T-helper 17 cell (primary cell): ENCODE data around the gene ZNF189. TPM values are rescaled to one million over a fixed set of nuclear protein-coding genes. Genes with fewer than 3 reads are reported as not detected.

Source experiments
- ATAC-seq: fragments of 150-1000 bp; cut with Tn5 transposase; 2 replicates; pipeline ENCODE4 v1.10.0; 2021; ENCODE audit warnings: mild to moderate bottlenecking, moderate library complexity
- DNase-seq, 3 donors: peaks; one replicate each; pipeline versions ENCODE4 v3.0.0 to v3.0.0-alpha.2; 2020 to 2021
- H3K9me3 ChIP-seq: one replicate; pipeline ENCODE4 v1.7.0; 2013; ENCODE audit warnings: low read length, mild to moderate bottlenecking; ENCODE audit not compliant: control insufficient read depth, poor library complexity, severe bottlenecking
- H3K27ac Mint-ChIP-seq: one replicate; pipeline ENCODE4 v1.8.0; 2022; ENCODE audit warnings: mild to moderate bottlenecking, moderate library complexity, mixed read lengths
- H3K27me3 Mint-ChIP-seq: one replicate; pipeline ENCODE4 v1.8.0; 2022; ENCODE audit warnings: mixed read lengths
- H3K36me3 Mint-ChIP-seq: one replicate; pipeline ENCODE4 v1.8.0; 2022; ENCODE audit warnings: low read depth, mixed read lengths
- H3K4me1 Mint-ChIP-seq: one replicate; pipeline ENCODE4 v1.8.0; 2022; ENCODE audit warnings: mild to moderate bottlenecking, mixed read lengths
- H3K4me3 Mint-ChIP-seq: one replicate; pipeline ENCODE4 v1.8.0; 2022; ENCODE audit warnings: mild to moderate bottlenecking, moderate library complexity, mixed read lengths
- total RNA-seq, 4 donors: library from RNA in 2 of 4; stranded (reverse) in 2 of 4; gene quantifications; one replicate each; pipeline ENCODE4 v1.2.3 and lab custom pipeline; 2022 to 2026

ZNF189 gene
- total RNA-seq, result 1 to 10 TPM; 6.3 to 8.3 TPM
- 19.8 to 41.0 reads per million in 2 donors for total RNA-seq (lab: John Stamatoyannopoulos, UW)

- peaks cover 45% of the 10 kb centered on the region for H3K4me1 Mint-ChIP-seq
- DNase-seq (peak; percentile 88 to 92 (median 92)), ATAC-seq (peak; percentile 96)
- peak within 1 kb of the TSS; percentile 99 for H3K4me3 Mint-ChIP-seq
- no peaks in the 10 kb centered on the region for H3K9me3 ChIP-seq
- H3K27ac Mint-ChIP-seq, result peak within 1 kb of the TSS; percentile 99
- H3K27me3 Mint-ChIP-seq, result no peaks in the 10 kb centered on the region
- H3K36me3 Mint-ChIP-seq, result peaks cover 25% of the 10 kb centered on the region
Observed at GRCh38 chr9:101398068-101398929, at the start of gene ZNF189, which contains the start of gene MRPL50. TSS of gene ZNF189 (plus strand) at chr9:101398851. CDS start at chr9:101399157, 306 bp downstream. TSS of gene MRPL50 (minus strand) at chr9:101398618. CDS start at chr9:101398592, 26 bp downstream.

- Mint-ChIP-seq H3K4me3 (no peak overlapping the region), H3K27ac (no peak overlapping the region), H3K27me3 (peaks cover 30% of the 10 kb centered on the region)
Observed at GRCh38 chr9:101350285-101350684, 48.4 kb upstream of the ZNF189 start.

DNA sequence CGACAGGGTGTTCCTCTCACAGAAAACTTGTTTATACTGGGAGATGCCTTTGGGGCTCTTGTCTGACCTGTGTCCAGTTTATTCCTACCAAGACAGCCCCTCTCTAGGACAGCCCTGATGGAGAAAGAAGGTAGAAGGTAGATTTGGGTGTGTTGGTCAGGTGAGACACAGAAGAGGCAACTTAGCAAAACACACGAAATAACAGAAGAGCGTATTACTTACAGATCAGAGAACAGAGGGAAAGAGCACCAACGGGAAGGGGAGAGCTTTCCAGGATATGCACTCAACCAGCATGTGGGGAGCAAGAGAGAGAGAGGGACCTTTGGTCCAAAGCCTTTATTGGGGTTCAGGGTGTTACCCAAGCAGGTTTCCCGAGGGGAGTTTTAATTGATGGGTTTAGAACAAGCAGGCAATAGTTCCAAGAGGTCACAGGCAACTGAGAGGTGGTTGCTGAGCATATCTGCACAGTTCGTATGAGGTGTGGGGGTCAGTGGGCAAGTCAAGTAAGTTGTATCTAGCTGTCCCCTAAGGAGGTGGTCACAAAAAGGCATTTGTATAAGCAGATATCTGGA lies 45.7 kb upstream of the ZNF189 start:
- DNase-seq (no peak), ATAC-seq (no peak)
- no peak overlapping the region for H3K27ac Mint-ChIP-seq
- peaks cover 13% of the 10 kb centered on the region for H3K27me3 Mint-ChIP-seq
- no peaks in the 10 kb centered on the region for H3K4me1 Mint-ChIP-seq
- no peaks in the 10 kb centered on the region for H3K36me3 Mint-ChIP-seq
- H3K4me3 Mint-ChIP-seq, result no peak overlapping the region
- no peaks in the 10 kb centered on the region for H3K9me3 ChIP-seq

More at GRCh38 chr9:101350285-101350684, 48.4 kb upstream of the ZNF189 start:
- ATAC-seq, result no peak
- no peaks in the 10 kb centered on the region for H3K36me3 Mint-ChIP-seq
- H3K9me3 ChIP-seq, result no peaks in the 10 kb centered on the region
- no peaks in the 10 kb centered on the region for H3K4me1 Mint-ChIP-seq
- DNase-seq, result no peak

DNA sequence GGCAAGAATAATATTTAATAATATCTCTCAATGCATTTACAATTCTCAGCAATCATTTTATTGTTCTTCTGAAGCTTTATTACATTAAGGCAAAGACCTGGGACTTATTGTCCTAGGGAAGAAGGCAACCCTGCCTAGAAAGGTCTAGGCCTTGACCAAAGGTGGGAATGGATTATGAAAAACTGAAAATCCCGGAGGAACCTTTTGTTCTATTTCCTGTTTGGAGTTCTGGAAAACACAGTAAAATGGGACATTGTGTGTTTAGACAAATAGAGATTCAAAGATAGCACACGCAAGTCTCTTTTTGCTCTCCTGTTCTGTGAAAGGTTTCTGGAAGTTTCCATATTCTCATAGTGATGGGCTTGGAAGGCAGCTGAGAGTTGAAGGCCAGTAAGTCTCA lies 45.0 kb upstream of the ZNF189 start:
- H3K27me3 Mint-ChIP-seq, result peaks cover 12% of the 10 kb centered on the region
- ATAC-seq (no peak), DNase-seq (no peak)
- H3K9me3 ChIP-seq, result no peaks in the 10 kb centered on the region
- H3K4me3 Mint-ChIP-seq, result no peak overlapping the region
- H3K36me3 Mint-ChIP-seq, result no peaks in the 10 kb centered on the region
- H3K4me1 Mint-ChIP-seq, result no peaks in the 10 kb centered on the region
- H3K27ac Mint-ChIP-seq, result no peak overlapping the region

DNA sequence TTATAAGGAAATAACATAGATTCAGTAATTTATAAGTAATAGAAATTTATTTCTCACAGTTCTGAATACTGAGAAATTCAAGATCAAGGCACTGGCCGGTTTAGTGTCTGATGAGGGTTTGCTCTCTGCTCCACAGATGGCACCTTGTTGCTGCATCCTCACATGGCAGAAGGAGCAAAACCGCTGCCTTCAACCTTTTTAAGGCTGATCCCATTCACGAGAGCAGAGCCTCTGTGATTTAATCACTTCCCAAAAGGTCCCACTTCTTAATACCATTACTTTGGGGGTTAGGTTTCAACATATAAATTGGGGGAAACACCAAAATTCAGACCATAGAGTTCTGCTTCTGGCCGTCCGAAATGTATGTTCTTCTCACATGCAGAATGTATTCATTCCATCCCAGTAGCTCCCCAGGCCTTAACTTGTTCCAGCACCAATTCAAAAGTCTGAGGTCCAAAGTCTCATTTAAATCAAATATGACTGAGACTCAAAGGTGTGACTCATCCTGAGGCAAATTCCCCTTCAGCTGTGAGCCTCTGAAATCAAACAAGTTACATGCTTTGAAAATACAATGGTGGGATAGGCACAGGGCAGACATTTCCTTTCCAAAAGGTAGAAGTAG lies 44.4 kb upstream of the ZNF189 start:
- no peak for DNase-seq
- Mint-ChIP-seq H3K27me3 (peaks cover 12% of the 10 kb centered on the region), H3K36me3 (no peaks in the 10 kb centered on the region), H3K4me1 (no peaks in the 10 kb centered on the region), H3K4me3 (no peak overlapping the region), H3K27ac (no peak overlapping the region)
- no peaks in the 10 kb centered on the region for H3K9me3 ChIP-seq
- no peak for ATAC-seq

GRCh38 chr9:101354765-101355708 lies 43.6 kb upstream of the ZNF189 start:
- H3K4me1 Mint-ChIP-seq, result no peaks in the 10 kb centered on the region
- no peak for ATAC-seq

GRCh38 chr9:101356619-101357018 lies 42.0 kb upstream of the ZNF189 start:
- ATAC-seq (no peak), DNase-seq (no peak)
- Mint-ChIP-seq H3K4me3 (no peak overlapping the region), H3K27ac (no peak overlapping the region), H3K36me3 (no peaks in the 10 kb centered on the region), H3K27me3 (peaks cover 12% of the 10 kb centered on the region), H3K4me1 (no peaks in the 10 kb centered on the region)
- no peaks in the 10 kb centered on the region for H3K9me3 ChIP-seq

More at GRCh38 chr9:101354765-101355708, 43.6 kb upstream of the ZNF189 start:
- no peaks in the 10 kb centered on the region for H3K9me3 ChIP-seq
- no peak for DNase-seq
- Mint-ChIP-seq H3K36me3 (no peaks in the 10 kb centered on the region), H3K4me3 (no peak overlapping the region), H3K27ac (no peak overlapping the region), H3K27me3 (peaks cover 12% of the 10 kb centered on the region)

GRCh38 chr9:101359679-101360078 lies 39.0 kb upstream of the ZNF189 start:
- no peak for ATAC-seq
- H3K27ac Mint-ChIP-seq, result no peak overlapping the region

GRCh38 chr9:101360647-101361046 lies 38.0 kb upstream of the ZNF189 start:
- DNase-seq (no peak), ATAC-seq (no peak)
- H3K27ac Mint-ChIP-seq, result no peak overlapping the region
- no peaks in the 10 kb centered on the region for H3K9me3 ChIP-seq
- H3K4me3 Mint-ChIP-seq, result no peak overlapping the region
- H3K27me3 Mint-ChIP-seq, result no peaks in the 10 kb centered on the region
- no peaks in the 10 kb centered on the region for H3K4me1 Mint-ChIP-seq
- no peaks in the 10 kb centered on the region for H3K36me3 Mint-ChIP-seq

More at GRCh38 chr9:101359679-101360078, 39.0 kb upstream of the ZNF189 start:
- Mint-ChIP-seq H3K4me3 (no peak overlapping the region), H3K36me3 (no peaks in the 10 kb centered on the region), H3K4me1 (no peaks in the 10 kb centered on the region), H3K27me3 (no peaks in the 10 kb centered on the region)
- H3K9me3 ChIP-seq, result no peaks in the 10 kb centered on the region
- no peak for DNase-seq

GRCh38 chr9:101362450-101362849 lies 36.2 kb upstream of the ZNF189 start:
- ATAC-seq, result no peak

GRCh38 chr9:101365181-101365580 lies 33.5 kb upstream of the ZNF189 start:
- Mint-ChIP-seq H3K4me3 (no peak overlapping the region), H3K36me3 (no peaks in the 10 kb centered on the region), H3K4me1 (no peaks in the 10 kb centered on the region), H3K27ac (no peak overlapping the region), H3K27me3 (peaks cover 6% of the 10 kb centered on the region)
- ATAC-seq (no peak), DNase-seq (no peak)
- H3K9me3 ChIP-seq, result no peaks in the 10 kb centered on the region

More at GRCh38 chr9:101362450-101362849, 36.2 kb upstream of the ZNF189 start:
- Mint-ChIP-seq H3K27ac (no peak overlapping the region), H3K36me3 (no peaks in the 10 kb centered on the region), H3K4me3 (no peak overlapping the region), H3K27me3 (no peaks in the 10 kb centered on the region), H3K4me1 (no peaks in the 10 kb centered on the region)
- no peaks in the 10 kb centered on the region for H3K9me3 ChIP-seq
- no peak for DNase-seq

- Mint-ChIP-seq H3K4me1 (no peaks in the 10 kb centered on the region), H3K36me3 (no peaks in the 10 kb centered on the region), H3K27me3 (peaks cover 6% of the 10 kb centered on the region), H3K4me3 (no peak overlapping the region), H3K27ac (no peak overlapping the region)
- DNase-seq (no peak), ATAC-seq (no peak)
- H3K9me3 ChIP-seq, result no peaks in the 10 kb centered on the region
Observed at GRCh38 chr9:101366038-101366756, 32.5 kb upstream of the ZNF189 start.
